HL-60 (cell line): ENCODE data around the gene UTP20.

Experiments
- GABPA ChIP-seq: IDR thresholded peaks from 2 replicates; pipeline ENCODE4 v1.6.1; 2012; ENCODE audit warnings: low read depth
- POLR2AphosphoS5 ChIP-seq: IDR thresholded peaks from 2 replicates; pipeline ENCODE4 v1.6.1; 2012; ENCODE audit warnings: low read depth
- REST ChIP-seq: IDR thresholded peaks from 2 replicates; pipeline ENCODE4 v1.6.1; 2012; ENCODE audit warnings: low read depth; ENCODE audit not compliant: insufficient replicate concordance
- SPI1 ChIP-seq: IDR thresholded peaks from 2 replicates; pipeline ENCODE4 v1.6.1; 2012; ENCODE audit warnings: low read depth, mild to moderate bottlenecking, borderline replicate concordance
- TF ChIP-seq, protein P1 (sequence below): IDR thresholded peaks from one replicate; pipeline ENCODE4 v1.5.1; 2011; ENCODE audit warnings: low read length, control low read depth, inconsistent platforms; ENCODE audit not compliant: insufficient read depth

- TF ChIP-seq REST (no peak), POLR2AphosphoS5 (no peak), GABPA (no peak), SPI1 (no peak)
- TF ChIP-seq, protein P1, sequence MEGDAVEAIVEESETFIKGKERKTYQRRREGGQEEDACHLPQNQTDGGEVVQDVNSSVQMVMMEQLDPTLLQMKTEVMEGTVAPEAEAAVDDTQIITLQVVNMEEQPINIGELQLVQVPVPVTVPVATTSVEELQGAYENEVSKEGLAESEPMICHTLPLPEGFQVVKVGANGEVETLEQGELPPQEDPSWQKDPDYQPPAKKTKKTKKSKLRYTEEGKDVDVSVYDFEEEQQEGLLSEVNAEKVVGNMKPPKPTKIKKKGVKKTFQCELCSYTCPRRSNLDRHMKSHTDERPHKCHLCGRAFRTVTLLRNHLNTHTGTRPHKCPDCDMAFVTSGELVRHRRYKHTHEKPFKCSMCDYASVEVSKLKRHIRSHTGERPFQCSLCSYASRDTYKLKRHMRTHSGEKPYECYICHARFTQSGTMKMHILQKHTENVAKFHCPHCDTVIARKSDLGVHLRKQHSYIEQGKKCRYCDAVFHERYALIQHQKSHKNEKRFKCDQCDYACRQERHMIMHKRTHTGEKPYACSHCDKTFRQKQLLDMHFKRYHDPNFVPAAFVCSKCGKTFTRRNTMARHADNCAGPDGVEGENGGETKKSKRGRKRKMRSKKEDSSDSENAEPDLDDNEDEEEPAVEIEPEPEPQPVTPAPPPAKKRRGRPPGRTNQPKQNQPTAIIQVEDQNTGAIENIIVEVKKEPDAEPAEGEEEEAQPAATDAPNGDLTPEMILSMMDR, result no peak
Observed at GRCh38 chr12:101267111-101267510, 12.8 kb upstream of the UTP20 start.
